GM21619 (cell line): ENCODE measurements around the gene AUTS2.

ENCODE experiments used
- ATAC-seq: cut with Tn5 transposase; IDR thresholded peaks from one replicate; pipeline ENCODE4 v1.9.1; 2021; ENCODE audit not compliant: unreplicated experiment

Gene AUTS2

GRCh38 chr7:70390251-70390650 lies 792.0 kb downstream of the AUTS2 start:
- ATAC-seq: no peak

GRCh38 chr7:70392256-70392876 lies 794.1 kb downstream of the AUTS2 start:
- no peak for ATAC-seq

- ATAC-seq: no peak
Observed at GRCh38 chr7:70392877-70393435, 794.7 kb downstream of the AUTS2 start.

- ATAC-seq: no peak
Observed at GRCh38 chr7:70393956-70394355, 795.7 kb downstream of the AUTS2 start.

GRCh38 chr7:70400829-70401380 lies 802.6 kb downstream of the AUTS2 start:
- ATAC-seq: no peak

GRCh38 chr7:70402069-70402468 lies 803.8 kb downstream of the AUTS2 start:
- no peak for ATAC-seq

- no peak for ATAC-seq
Observed at GRCh38 chr7:70405241-70405640, 807.0 kb downstream of the AUTS2 start.

- no peak for ATAC-seq
Observed at GRCh38 chr7:70406186-70406949, 808.1 kb downstream of the AUTS2 start.

- ATAC-seq: no peak
Observed at GRCh38 chr7:70406950-70407209, 808.6 kb downstream of the AUTS2 start.

- ATAC-seq: no peak
Observed at GRCh38 chr7:70408477-70408876, 810.2 kb downstream of the AUTS2 start.

- no peak for ATAC-seq
Observed at GRCh38 chr7:70408891-70409290, 810.6 kb downstream of the AUTS2 start.

GRCh38 chr7:70410134-70410750 lies 812.0 kb downstream of the AUTS2 start:
- no peak for ATAC-seq

- no peak for ATAC-seq
Observed at GRCh38 chr7:70414368-70414767, 816.1 kb downstream of the AUTS2 start.

GRCh38 chr7:70415179-70415972 lies 817.1 kb downstream of the AUTS2 start:
- ATAC-seq: peak; percentile 53

- no peak for ATAC-seq
Observed at GRCh38 chr7:70416347-70416985, 818.2 kb downstream of the AUTS2 start.

GRCh38 chr7:70416986-70417655 lies 818.8 kb downstream of the AUTS2 start:
- no peak for ATAC-seq

- ATAC-seq: no peak
Observed at GRCh38 chr7:70419526-70420380, 821.5 kb downstream of the AUTS2 start.

- ATAC-seq: no peak
Observed at GRCh38 chr7:70420381-70420662, 822.0 kb downstream of the AUTS2 start.

GRCh38 chr7:70421319-70421718 lies 823.0 kb downstream of the AUTS2 start:
- ATAC-seq: no peak
